ENCODE results near the gene BRCC3.

The BRCC3 gene

DNA sequence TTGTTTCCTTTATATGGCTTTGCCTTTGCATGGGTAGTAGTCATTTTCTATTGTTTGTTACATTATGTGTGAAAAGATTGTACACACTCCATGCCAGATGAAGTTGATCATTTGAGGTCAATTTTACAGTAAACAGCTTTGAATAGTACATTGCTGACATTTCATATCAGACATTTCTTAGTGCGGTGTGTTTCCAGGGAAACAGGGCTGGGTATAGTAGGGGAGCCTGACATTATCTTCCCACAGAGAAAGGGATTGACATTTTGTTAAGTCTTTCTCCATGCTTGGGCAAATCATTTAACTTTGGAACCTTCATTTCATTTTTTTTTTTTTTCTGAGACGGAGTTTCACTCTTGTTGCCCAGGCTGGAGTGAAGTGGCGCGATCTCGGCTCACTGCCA, 39.7 kb upstream of the BRCC3 start:
- DNase-seq (ENCODE audit: insufficient read length, low spot score) (no peak), FAIRE-seq (no peak)
- no peak for TF ChIP-seq PAX5 (IDR thresholded peaks at IDR 0.05; ENCODE audit: insufficient read depth, low read length, severe bottlenecking)

DNA sequence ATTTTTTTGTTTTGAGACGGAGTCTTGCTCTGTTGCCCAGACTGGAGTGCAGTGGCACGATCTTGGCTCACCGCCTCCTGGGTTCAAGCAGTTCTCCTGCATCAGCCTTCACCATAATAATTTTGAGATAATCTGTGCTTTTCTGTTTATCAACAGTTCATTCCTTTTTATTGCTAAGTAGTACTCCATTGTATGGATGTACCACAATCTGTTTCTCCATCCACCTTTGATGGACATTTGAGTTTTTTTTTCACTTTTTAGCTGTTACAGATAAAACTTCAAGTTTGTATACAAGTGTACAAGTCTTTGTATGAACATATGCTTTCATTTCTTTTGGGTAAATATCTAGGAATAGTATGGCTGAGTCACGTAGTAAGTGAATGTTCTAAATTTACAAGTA, 35.6 kb upstream of the BRCC3 start:
- no peak for FAIRE-seq
- TF ChIP-seq SPI1 (IDR thresholded peaks at IDR 0.05; ENCODE audit: low read depth, low read length): no peak
- no peak for TF ChIP-seq POU2F2 (IDR thresholded peaks at IDR 0.05; ENCODE audit: low read depth, low read length)
- TF ChIP-seq POLR2AphosphoS5 (IDR thresholded peaks at IDR 0.05; ENCODE audit: low read depth, low read length): no peak
- TF ChIP-seq TAF1 (IDR thresholded peaks at IDR 0.05; ENCODE audit: low read depth, low read length): no peak
- TF ChIP-seq POLR2A (IDR thresholded peaks at IDR 0.05; ENCODE audit: low read depth, low read length): no peak
- TF ChIP-seq PAX5 (IDR thresholded peaks at IDR 0.05; ENCODE audit: insufficient read depth, low read length, severe bottlenecking): no peak

DNA sequence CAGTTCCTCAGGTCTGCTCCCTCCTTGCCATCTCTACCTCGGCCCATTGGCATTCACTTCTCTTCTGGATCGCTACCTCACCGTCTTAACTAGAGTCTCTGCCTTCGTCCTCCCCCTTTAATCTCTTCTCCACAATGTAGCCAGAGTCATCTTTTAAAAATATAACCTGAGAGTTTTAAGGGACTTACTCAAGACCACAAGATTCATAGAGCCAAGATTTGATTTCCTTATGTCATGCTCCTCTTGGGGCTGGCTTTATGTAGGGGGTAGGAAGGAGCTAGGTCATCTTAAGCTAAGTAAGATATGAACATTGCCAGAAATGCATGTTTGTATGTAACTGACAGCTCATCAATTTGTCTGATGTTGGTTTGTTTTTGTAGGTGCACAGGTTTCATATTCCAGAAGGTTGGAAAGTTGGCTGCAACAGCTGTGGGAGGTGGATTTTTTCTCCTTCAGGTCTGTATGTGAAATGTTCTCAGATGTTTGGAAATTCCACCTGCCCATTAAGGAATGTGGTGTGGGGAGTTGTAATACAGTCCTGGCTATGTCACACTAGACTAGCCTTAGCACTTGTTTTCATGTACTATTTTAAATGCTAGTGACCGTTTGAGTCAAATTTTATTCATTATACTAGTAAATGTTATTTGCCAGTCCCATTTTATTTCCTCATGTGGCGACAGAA, 25.0 kb upstream of the BRCC3 start:
- FAIRE-seq (no peak), DNase-seq (ENCODE audit: insufficient read length, low spot score) (no peak)
- no peak for TF ChIP-seq POU2F2 (IDR thresholded peaks at IDR 0.05; ENCODE audit: low read depth, low read length)
- TF ChIP-seq TAF1 (IDR thresholded peaks at IDR 0.05; ENCODE audit: low read depth, low read length): no peak
- no peak for TF ChIP-seq POLR2A (IDR thresholded peaks at IDR 0.05; ENCODE audit: low read depth, low read length)
- no peak for TF ChIP-seq PAX5 (IDR thresholded peaks at IDR 0.05; ENCODE audit: insufficient read depth, low read length, severe bottlenecking)
- TF ChIP-seq SPI1 (IDR thresholded peaks at IDR 0.05; ENCODE audit: low read depth, low read length): no peak
- no peak for TF ChIP-seq POLR2AphosphoS5 (IDR thresholded peaks at IDR 0.05; ENCODE audit: low read depth, low read length)

More for the DNA sequence above, 35.6 kb upstream of the BRCC3 start:
- no peak for DNase-seq (ENCODE audit: insufficient read length, low spot score)

DNA sequence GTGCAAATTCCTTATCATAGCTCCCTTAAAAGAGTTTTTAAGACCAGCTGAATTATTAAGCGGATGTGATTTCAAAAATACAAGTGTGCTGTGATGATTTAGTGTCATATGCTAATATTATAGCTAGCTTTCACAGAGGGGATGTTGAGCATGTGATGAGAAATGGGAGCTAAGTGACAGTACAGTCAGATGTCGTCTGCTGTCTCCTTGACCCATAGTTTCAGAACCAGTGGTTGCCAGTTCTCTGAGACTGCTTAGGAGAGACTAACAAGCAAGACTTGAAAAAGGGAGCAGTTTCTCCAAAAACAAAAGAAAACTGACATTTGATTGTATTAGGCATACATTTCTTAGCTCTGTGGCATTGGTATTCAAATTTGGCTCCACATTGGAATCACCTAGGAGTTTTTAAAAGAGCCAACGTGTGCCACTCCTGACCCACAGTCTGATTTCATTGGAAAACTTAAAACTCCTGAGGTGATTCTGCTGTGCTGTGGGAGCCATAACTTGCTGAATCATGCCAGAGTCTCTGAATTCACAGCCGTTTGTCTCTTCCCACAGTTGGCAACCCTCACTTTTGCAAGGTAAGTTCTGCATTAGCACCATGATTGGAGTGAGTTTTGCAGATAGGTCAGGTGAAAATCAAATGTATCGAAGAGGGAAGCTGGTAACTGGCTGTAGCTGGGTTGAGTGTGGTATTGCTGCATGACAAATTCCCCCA, 24.3 kb upstream of the BRCC3 start:
- DNase-seq (ENCODE audit: insufficient read length, low spot score) (no peak), FAIRE-seq (no peak)
- TF ChIP-seq POLR2AphosphoS5 (IDR thresholded peaks at IDR 0.05; ENCODE audit: low read depth, low read length): no peak
- no peak for TF ChIP-seq TAF1 (IDR thresholded peaks at IDR 0.05; ENCODE audit: low read depth, low read length)
- TF ChIP-seq POLR2A (IDR thresholded peaks at IDR 0.05; ENCODE audit: low read depth, low read length): no peak
- TF ChIP-seq SPI1 (IDR thresholded peaks at IDR 0.05; ENCODE audit: low read depth, low read length): no peak
- no peak for TF ChIP-seq POU2F2 (IDR thresholded peaks at IDR 0.05; ENCODE audit: low read depth, low read length)
- no peak for TF ChIP-seq PAX5 (IDR thresholded peaks at IDR 0.05; ENCODE audit: insufficient read depth, low read length, severe bottlenecking)

DNA sequence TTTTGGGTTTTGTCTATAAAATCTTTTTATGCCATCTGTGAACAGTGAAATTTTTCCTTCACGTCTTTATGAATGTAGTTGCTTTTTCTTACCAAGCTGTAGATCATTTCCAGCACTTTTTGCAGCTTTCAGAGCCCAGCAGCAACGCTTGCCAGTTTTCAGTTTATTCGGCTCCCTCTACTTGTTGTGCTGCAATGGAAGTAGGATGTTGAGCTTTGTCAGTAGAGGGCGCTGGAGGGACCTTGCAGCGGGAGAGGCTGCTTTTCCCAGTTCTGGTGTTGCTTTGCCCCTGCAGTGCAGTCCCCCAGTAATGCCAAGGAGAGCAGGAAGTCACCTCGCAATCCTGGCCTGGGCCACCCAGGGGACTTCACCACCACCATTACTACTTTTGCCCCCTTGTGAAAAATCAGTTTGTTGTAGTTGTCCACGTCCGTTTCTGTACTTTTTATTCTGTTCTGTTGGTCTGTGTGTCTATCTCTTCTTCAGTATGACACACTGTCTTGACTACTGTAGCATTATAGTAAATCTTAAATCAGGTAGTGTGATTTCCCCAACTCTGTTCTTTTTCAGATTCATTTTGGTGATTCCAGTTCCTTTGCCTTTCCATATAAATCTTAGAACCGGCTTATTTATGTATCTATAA, 22.2 kb upstream of the BRCC3 start:
- TF ChIP-seq POLR2AphosphoS5 (IDR thresholded peaks at IDR 0.05; ENCODE audit: low read depth, low read length): no peak
- no peak for TF ChIP-seq POU2F2 (IDR thresholded peaks at IDR 0.05; ENCODE audit: low read depth, low read length)
- no peak for TF ChIP-seq TAF1 (IDR thresholded peaks at IDR 0.05; ENCODE audit: low read depth, low read length)
- no peak for TF ChIP-seq SPI1 (IDR thresholded peaks at IDR 0.05; ENCODE audit: low read depth, low read length)
- no peak for TF ChIP-seq POLR2A (IDR thresholded peaks at IDR 0.05; ENCODE audit: low read depth, low read length)
- no peak for TF ChIP-seq PAX5 (IDR thresholded peaks at IDR 0.05; ENCODE audit: insufficient read depth, low read length, severe bottlenecking)
- no peak for DNase-seq (ENCODE audit: insufficient read length, low spot score)
- FAIRE-seq: peak; percentile 78

DNA sequence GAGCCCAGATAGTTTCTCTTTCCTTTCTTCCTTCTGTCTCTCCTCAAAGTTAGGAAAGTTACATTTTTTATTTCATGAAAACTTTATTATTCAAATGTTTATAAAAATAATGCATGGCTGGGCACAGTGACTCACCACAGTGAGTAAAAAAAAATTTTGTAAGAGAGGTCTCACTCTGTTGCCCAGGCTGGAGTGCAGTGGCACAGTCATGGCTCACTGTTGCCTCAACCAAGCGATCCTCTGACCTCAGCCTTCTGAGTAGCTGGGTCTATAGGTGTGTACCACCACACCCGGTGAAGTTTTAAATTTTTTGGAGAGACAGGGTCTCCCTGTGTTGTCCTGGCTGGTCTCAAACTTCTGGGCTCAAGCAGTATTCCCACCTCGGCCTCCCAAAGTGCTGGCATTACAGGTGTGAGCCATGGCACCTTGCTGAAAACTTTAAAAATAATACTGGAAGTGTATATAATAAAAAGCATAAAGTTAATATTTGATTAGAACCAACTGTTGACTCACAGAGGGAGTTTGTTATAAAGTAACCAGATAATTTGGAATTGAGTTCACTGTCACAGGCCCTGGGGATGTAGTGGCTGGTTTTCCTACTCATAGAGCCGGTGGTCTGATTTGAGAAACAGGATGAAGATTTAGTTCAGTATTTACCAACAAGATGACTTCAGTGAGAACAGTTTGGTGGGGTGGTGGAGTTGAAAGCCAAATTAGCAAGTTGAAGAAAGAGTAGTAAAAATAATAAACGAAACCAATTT, 18.4 kb upstream of the BRCC3 start:
- no peak for DNase-seq (ENCODE audit: insufficient read length, low spot score)
- no peak for FAIRE-seq
- TF ChIP-seq POU2F2 (IDR thresholded peaks at IDR 0.05; ENCODE audit: low read depth, low read length): no peak
- no peak for TF ChIP-seq POLR2A (IDR thresholded peaks at IDR 0.05; ENCODE audit: low read depth, low read length)
- TF ChIP-seq TAF1 (IDR thresholded peaks at IDR 0.05; ENCODE audit: low read depth, low read length): no peak
- no peak for TF ChIP-seq POLR2AphosphoS5 (IDR thresholded peaks at IDR 0.05; ENCODE audit: low read depth, low read length)
- no peak for TF ChIP-seq PAX5 (IDR thresholded peaks at IDR 0.05; ENCODE audit: insufficient read depth, low read length, severe bottlenecking)
- TF ChIP-seq SPI1 (IDR thresholded peaks at IDR 0.05; ENCODE audit: low read depth, low read length): no peak

DNA sequence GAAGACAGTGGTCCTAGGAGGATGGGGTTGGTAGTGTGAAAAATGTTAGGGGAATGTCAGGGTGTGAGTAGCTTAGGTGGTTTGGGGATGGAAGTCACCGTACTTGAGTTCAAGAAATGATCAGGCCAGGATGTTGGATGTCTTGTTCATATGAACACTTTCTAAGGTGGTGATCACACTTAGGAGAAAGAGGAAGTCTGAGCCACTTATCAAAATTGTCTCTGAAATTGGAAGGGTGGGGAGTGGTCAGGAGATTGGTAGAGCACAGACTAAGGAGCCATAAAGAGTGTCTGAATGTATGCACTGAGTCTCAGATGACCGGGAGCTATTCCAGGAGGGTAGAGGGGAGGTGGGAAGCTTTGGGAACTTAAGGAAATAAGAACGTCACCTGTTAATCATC, 17.7 kb upstream of the BRCC3 start:
- no peak for FAIRE-seq
- no peak for DNase-seq (ENCODE audit: insufficient read length, low spot score)
- TF ChIP-seq TAF1 (IDR thresholded peaks at IDR 0.05; ENCODE audit: low read depth, low read length): no peak
- TF ChIP-seq POLR2AphosphoS5 (IDR thresholded peaks at IDR 0.05; ENCODE audit: low read depth, low read length): no peak
- no peak for TF ChIP-seq PAX5 (IDR thresholded peaks at IDR 0.05; ENCODE audit: insufficient read depth, low read length, severe bottlenecking)
- TF ChIP-seq SPI1 (IDR thresholded peaks at IDR 0.05; ENCODE audit: low read depth, low read length): peak; percentile 59
- no peak for TF ChIP-seq POLR2A (IDR thresholded peaks at IDR 0.05; ENCODE audit: low read depth, low read length)
- TF ChIP-seq POU2F2 (IDR thresholded peaks at IDR 0.05; ENCODE audit: low read depth, low read length): no peak

DNA sequence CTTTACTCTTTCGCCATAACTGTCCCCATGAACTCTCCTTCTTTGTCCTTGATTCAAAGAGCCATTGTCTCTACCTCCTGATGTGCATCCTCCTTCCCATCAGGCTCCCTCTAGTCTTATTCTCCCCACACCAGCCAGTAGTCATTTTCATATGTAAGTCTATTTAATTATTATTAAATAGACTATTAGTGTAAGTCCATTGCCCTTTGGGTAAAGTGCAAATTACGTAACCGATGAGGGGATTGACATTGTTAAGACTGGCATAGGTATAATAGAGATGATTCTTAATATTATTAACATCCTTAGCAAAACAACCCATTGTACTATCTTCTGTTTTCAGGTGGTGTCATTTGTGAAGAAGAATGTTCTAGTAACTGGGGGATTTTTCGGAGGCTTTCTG, 17.1 kb upstream of the BRCC3 start:
- FAIRE-seq (no peak), DNase-seq (ENCODE audit: insufficient read length, low spot score) (no peak)
- TF ChIP-seq POU2F2 (IDR thresholded peaks at IDR 0.05; ENCODE audit: low read depth, low read length) (no peak), POLR2A (IDR thresholded peaks at IDR 0.05; ENCODE audit: low read depth, low read length) (no peak), PAX5 (IDR thresholded peaks at IDR 0.05; ENCODE audit: insufficient read depth, low read length, severe bottlenecking) (no peak), SPI1 (IDR thresholded peaks at IDR 0.05; ENCODE audit: low read depth, low read length) (no peak), POLR2AphosphoS5 (IDR thresholded peaks at IDR 0.05; ENCODE audit: low read depth, low read length) (no peak), TAF1 (IDR thresholded peaks at IDR 0.05; ENCODE audit: low read depth, low read length) (no peak)

DNA sequence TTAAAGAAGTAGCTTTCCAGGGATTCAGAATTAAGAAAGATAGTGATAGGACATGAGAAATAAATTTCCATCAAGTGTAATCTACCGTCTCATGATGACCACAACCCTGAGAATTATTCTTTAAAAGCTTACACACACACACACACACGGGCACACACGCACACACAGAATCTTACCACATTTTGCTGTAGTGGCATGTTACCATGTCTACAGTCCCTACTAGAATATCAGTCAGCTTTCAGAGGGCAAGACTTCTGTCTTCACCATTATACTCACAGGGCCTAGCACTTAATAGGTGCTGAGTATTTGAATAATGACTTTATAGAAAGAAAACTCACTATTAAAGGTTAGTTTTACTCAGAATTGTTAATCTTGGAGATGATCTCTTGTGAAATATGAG, 15.8 kb upstream of the BRCC3 start:
- DNase-seq (ENCODE audit: insufficient read length, low spot score): no peak
- TF ChIP-seq POLR2A (IDR thresholded peaks at IDR 0.05; ENCODE audit: low read depth, low read length) (no peak), POU2F2 (IDR thresholded peaks at IDR 0.05; ENCODE audit: low read depth, low read length) (no peak), SPI1 (IDR thresholded peaks at IDR 0.05; ENCODE audit: low read depth, low read length) (no peak), PAX5 (IDR thresholded peaks at IDR 0.05; ENCODE audit: insufficient read depth, low read length, severe bottlenecking) (no peak), TAF1 (IDR thresholded peaks at IDR 0.05; ENCODE audit: low read depth, low read length) (no peak), POLR2AphosphoS5 (IDR thresholded peaks at IDR 0.05; ENCODE audit: low read depth, low read length) (no peak)
- FAIRE-seq: peak; percentile 73

Data from GM12891 (cell line).